CD14-positive monocyte (primary cell): ENCODE data around the gene SPON1. TPM values are rescaled to one million over a fixed set of nuclear protein-coding genes. Genes with fewer than 3 reads are reported as not detected.

Source experiments
- DNase-seq, 3 donors: peaks; one replicate each; pipeline ENCODE4 v3.0.0-alpha.2; 2011 to 2022
- H2AFZ ChIP-seq: 2 replicates; pipeline ENCODE4 v1.6.0; 2012; ENCODE audit warnings: mild to moderate bottlenecking, low read depth, low read length, inconsistent platforms; ENCODE audit not compliant: insufficient read depth, poor library complexity, severe bottlenecking
- H3K27ac ChIP-seq, 2 donors: 1 replicate in 1 of 2; 2 replicates in 1 of 2; pipeline ENCODE4 v1.5.1; 2012 to 2013; ENCODE audit warnings: low read length in 2 of 2, control low read depth in 1 of 2, inconsistent platforms in 1 of 2, low read depth in 1 of 2, mild to moderate bottlenecking in 1 of 2
- H3K27me3 ChIP-seq, 2 donors: one replicate each; pipeline versions ENCODE4 v1.6.0 to v1.6.1; 2011 to 2013; ENCODE audit warnings: low read length in 2 of 2; ENCODE audit not compliant: control insufficient read depth in 2 of 2, insufficient read depth in 2 of 2
- H3K36me3 ChIP-seq, 2 donors: replicated peaks in 1 of 2; 1 replicate in 1 of 2; 2 replicates in 1 of 2; pipeline versions ENCODE4 v1.5.1 to v1.6.1; 2012 to 2013; ENCODE audit warnings: low read length in 2 of 2, control low read depth in 1 of 2, inconsistent platforms in 1 of 2, mild to moderate bottlenecking in 1 of 2; ENCODE audit not compliant: insufficient read depth in 2 of 2, control insufficient read depth in 1 of 2
- H3K4me1 ChIP-seq, 2 donors: 1 replicate in 1 of 2; 2 replicates in 1 of 2; pipeline versions ENCODE4 v1.5.1 to v1.6.1; 2012 to 2013; ENCODE audit warnings: low read length in 2 of 2, control low read depth in 1 of 2, inconsistent platforms in 1 of 2, mild to moderate bottlenecking in 1 of 2, moderate library complexity in 1 of 2; ENCODE audit not compliant: insufficient read depth in 2 of 2, control insufficient read depth in 1 of 2
- H3K4me2 ChIP-seq: replicated peaks from 2 replicates; pipeline ENCODE3; 2012; ENCODE audit warnings: low read length, moderate library complexity, mild to moderate bottlenecking; ENCODE audit not compliant: poor library complexity, severe bottlenecking; ENCODE audit errors: extremely low read depth
- H3K4me3 ChIP-seq, 3 experiments: fragments of 200-600 bp in 1 of 3; sonication (generic) in 1 of 3; replicated peaks in 1 of 3; 1 replicate in 2 of 3; 2 replicates in 1 of 3; pipeline ENCODE4 v1.5.1; 2011 to 2013; ENCODE audit warnings: low read length in 3 of 3, mild to moderate bottlenecking in 3 of 3, control low read depth in 2 of 3, low read depth in 2 of 3, inconsistent platforms in 1 of 3, moderate library complexity in 1 of 3
- H3K79me2 ChIP-seq: 2 replicates; pipeline ENCODE4 v1.6.0; 2012; ENCODE audit warnings: mild to moderate bottlenecking, control low read depth, inconsistent platforms, low read length, moderate library complexity; ENCODE audit not compliant: insufficient read depth
- H3K9ac ChIP-seq: 2 replicates; pipeline ENCODE4 v1.6.0; 2017; ENCODE audit warnings: low read length, mild to moderate bottlenecking; ENCODE audit not compliant: insufficient read depth, poor library complexity, severe bottlenecking
- H3K9me3 ChIP-seq, 2 donors: replicated peaks in 1 of 2; 1 replicate in 1 of 2; 2 replicates in 1 of 2; pipeline versions ENCODE4 v1.5.1 to v1.6.1; 2012 to 2013; ENCODE audit warnings: low read length in 2 of 2, control low read depth in 1 of 2; ENCODE audit not compliant: control insufficient read depth in 1 of 2, insufficient read depth in 1 of 2
- H4K20me1 ChIP-seq: 2 replicates; pipeline ENCODE4 v1.6.0; 2012; ENCODE audit warnings: mild to moderate bottlenecking, low read length, control low read depth, moderate library complexity; ENCODE audit not compliant: insufficient read depth
- H3K27ac Mint-ChIP-seq, 7 donors: one replicate each; pipeline ENCODE4 v1.8.0; 2020; ENCODE audit warnings: mild to moderate bottlenecking in 7 of 7, mixed read lengths in 7 of 7, moderate library complexity in 6 of 7, inconsistent platforms in 2 of 7
- H3K27me3 Mint-ChIP-seq, 3 donors: one replicate each; pipeline ENCODE4 v1.8.0; 2021 to 2022; ENCODE audit warnings: low read depth in 3 of 3, mild to moderate bottlenecking in 3 of 3, mixed read lengths in 3 of 3, moderate library complexity in 3 of 3, inconsistent platforms in 1 of 3
- H3K36me3 Mint-ChIP-seq, 2 donors: one replicate each; pipeline ENCODE4 v1.8.0; 2020; ENCODE audit warnings: mixed read lengths in 2 of 2, inconsistent platforms in 1 of 2, mild to moderate bottlenecking in 1 of 2
- H3K4me1 Mint-ChIP-seq: one replicate; pipeline ENCODE4 v1.8.0; 2020; ENCODE audit warnings: mild to moderate bottlenecking, mixed read lengths
- H3K4me3 Mint-ChIP-seq, 2 donors: one replicate each; pipeline ENCODE4 v1.8.0; 2020; ENCODE audit warnings: mild to moderate bottlenecking in 2 of 2, mixed read lengths in 2 of 2, moderate library complexity in 1 of 2
- H3K9me3 Mint-ChIP-seq, 7 donors: one replicate each; pipeline ENCODE4 v1.8.0; 2020 to 2022; ENCODE audit warnings: mixed read lengths in 7 of 7, mild to moderate bottlenecking in 6 of 7, moderate library complexity in 6 of 7, inconsistent platforms in 2 of 7
- CTCF ChIP-seq: fragments of 200-600 bp; IDR thresholded peaks from one replicate; pipeline ENCODE4 v1.8.0; 2022; ENCODE audit warnings: antibody characterized with exemption, mild to moderate bottlenecking
- WGBS: methylation state at CpG from one replicate; pipeline ENCODE4 v1.1.5; 2013; ENCODE audit warnings: missing lambda C conversion rate; ENCODE audit not compliant: insufficient coverage; 5-methylcytosine and 5-hydroxymethylcytosine counted together
- intact Hi-C, 2 donors: fragments of 100-400 bp; cut with micrococcal nuclease; formaldehyde crosslinking; loops; one replicate each; pipeline versions ENCODE4 v1.15.0 to v1.15.1; 2023
- polyA plus RNA-seq, 3 donors: library from polyadenylated mRNA; depleted of rRNA in 1 of 3; unstranded in 2 of 3; stranded (reverse) in 1 of 3; fragments of 300-500 nt in 2 of 3; fragments of >200 nt in 1 of 3; fragmentation: Illumina TruSeq in 2 of 3; gene quantifications; 1 replicate in 2 of 3; 2 replicates in 1 of 3; pipeline ENCODE4 v1.2.3, GENCODE V29; 2012 to 2021

The SPON1 gene
- polyA plus RNA-seq, 3 donors: not detected

DNA sequence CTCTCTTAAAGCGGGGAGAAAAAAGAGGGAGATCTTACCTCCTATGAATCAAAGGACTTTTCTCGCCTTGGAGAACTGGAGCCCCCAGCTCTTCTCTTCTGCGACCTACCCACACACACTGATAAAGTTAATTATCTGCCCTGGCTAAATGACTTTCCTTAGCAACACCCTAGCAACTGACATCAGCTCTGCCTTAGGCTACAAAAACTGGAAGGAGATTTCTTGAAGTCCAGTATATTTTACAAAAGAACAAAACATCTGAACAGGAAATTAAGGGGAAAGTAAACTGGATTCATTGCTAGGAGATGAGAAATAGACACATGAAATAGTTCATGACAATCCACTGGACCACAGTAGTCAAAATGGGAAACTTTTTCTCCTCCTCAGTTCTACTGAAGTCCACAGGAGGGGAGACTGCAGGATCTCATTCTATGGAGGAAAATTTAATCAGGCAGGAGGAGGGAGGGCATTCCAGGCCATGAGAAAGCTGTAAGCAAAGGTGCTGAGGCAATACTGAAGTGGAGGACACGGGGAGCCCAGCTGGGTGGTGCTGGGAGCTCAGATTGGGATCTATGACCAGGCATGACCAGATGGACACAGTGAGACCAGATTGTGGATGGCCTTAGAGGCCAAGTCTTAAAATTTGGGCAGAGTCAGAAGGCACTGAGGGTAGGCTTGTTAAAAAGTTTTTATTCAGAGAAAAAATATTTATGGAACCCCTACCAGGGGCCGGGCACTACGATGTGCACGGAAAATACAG is 3.7 kb upstream of the SPON1 start:
- Histone ChIP-seq H3K9me3 (peaks cover 0 to 11% of the 10 kb centered on the region in 2 donors), H2AFZ (no peak overlapping the region), H3K79me2 (no peaks in the 10 kb centered on the region), H3K4me1 (peaks cover 0 to 3% of the 10 kb centered on the region in 2 donors), H3K9ac (no peak overlapping the region), H3K27me3 (peaks cover 43 to 59% of the 10 kb centered on the region in 2 donors), H3K36me3 (no peaks in the 10 kb centered on the region), H3K27ac (no peak overlapping the region), H3K4me3 (no peak overlapping the region), H3K4me2 (no peak overlapping the region), H4K20me1 (no peaks in the 10 kb centered on the region)
- Mint-ChIP-seq H3K4me3 (no peak overlapping the region), H3K27ac (peak overlapping the region in 1 of 7 donors; percentile 16), H3K27me3 (peaks cover 34 to 51% (median 43%) of the 10 kb centered on the region in 3 donors), H3K9me3 (peaks cover 0 to 5% (median 0%) of the 10 kb centered on the region in 7 donors), H3K36me3 (no peaks in the 10 kb centered on the region), H3K4me1 (peaks cover 4% of the 10 kb centered on the region)
- intact Hi-C loops: no loop called here
- DNase-seq: no peak
- WGBS: 92% methylated on average over 2 of the region's 7 CpGs
- TF ChIP-seq CTCF: no peak

DNA sequence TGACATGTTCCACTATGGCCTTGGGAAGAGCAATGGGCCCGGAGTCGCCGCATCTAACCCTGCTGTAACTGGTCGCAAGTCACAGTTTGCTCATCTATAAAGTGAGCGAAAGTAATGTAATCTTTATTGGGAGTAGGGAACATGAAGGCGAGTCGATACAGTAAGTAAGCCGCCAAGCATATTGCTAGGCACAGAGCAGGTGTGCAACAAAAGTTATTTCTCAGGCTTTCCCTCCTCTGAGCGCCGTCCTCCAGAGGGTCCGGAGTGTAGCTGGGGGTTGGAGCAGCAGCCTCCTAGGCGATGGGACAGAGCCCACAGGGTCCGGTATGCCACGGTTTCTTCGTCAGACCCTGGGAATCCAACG is 343 bp upstream of the SPON1 start:
- H4K20me1 ChIP-seq: no peaks in the 10 kb centered on the region
- DNase-seq: no peak
- peaks cover 6% of the 10 kb centered on the region for H3K4me1 Mint-ChIP-seq
- H3K4me3 ChIP-seq: no peak overlapping the region
- H3K9ac ChIP-seq: no peak overlapping the region
- intact Hi-C loops: no loop called here
- no peak overlapping the region for H3K27ac Mint-ChIP-seq
- H3K9me3 ChIP-seq: peaks cover 0 to 11% of the 10 kb centered on the region in 2 donors
- H3K4me3 Mint-ChIP-seq: peak overlapping the region in 1 of 2 donors; percentile 71
- H3K79me2 ChIP-seq: no peaks in the 10 kb centered on the region
- H3K9me3 Mint-ChIP-seq: peaks cover 0 to 5% (median 0%) of the 10 kb centered on the region in 7 donors
- peaks cover 65 to 92% of the 10 kb centered on the region in 2 donors for H3K27me3 ChIP-seq
- WGBS: 37% methylated on average over 15 of the region's 16 CpGs
- no peak overlapping the region for H3K4me2 ChIP-seq
- no peak overlapping the region for H2AFZ ChIP-seq
- peaks cover 0 to 2% of the 10 kb centered on the region in 2 donors for H3K36me3 Mint-ChIP-seq
- peaks cover 0 to 3% of the 10 kb centered on the region in 2 donors for H3K4me1 ChIP-seq
- TF ChIP-seq CTCF: no peak
- no peak overlapping the region for H3K27ac ChIP-seq
- H3K27me3 Mint-ChIP-seq: peaks cover 63 to 84% (median 73%) of the 10 kb centered on the region in 3 donors
- H3K36me3 ChIP-seq: no peaks in the 10 kb centered on the region
